Upper lobe of left lung (tissue), 6 donors: ENCODE measurements around the gene LGR5. TPM values are rescaled to one million over a fixed set of nuclear protein-coding genes. Genes with fewer than 3 reads are reported as not detected.

ENCODE experiments used
- ATAC-seq, 2 donors: fragments of 200-7000 bp; cut with Tn5 transposase; one replicate each; pipeline ENCODE4 v1.9.1; 2022; ENCODE audit warnings: mild to moderate bottlenecking in 2 of 2, moderate library complexity in 2 of 2; ENCODE audit not compliant: low FRiP score in 2 of 2
- DNase-seq, 2 donors: peaks; one replicate each; pipeline ENCODE4 v3.0.0-alpha.2; 2019 to 2020
- H3K27ac ChIP-seq, 4 donors: fragments of 200-600 bp; sonication (generic); one replicate each; pipeline ENCODE4 v1.5.1; 2016 to 2019
- H3K27me3 ChIP-seq, 4 donors: fragments of 200-600 bp; sonication (generic); one replicate each; pipeline ENCODE4 v1.5.1; 2017 to 2019
- H3K36me3 ChIP-seq, 4 donors: fragments of 200-600 bp; sonication (generic); one replicate each; pipeline ENCODE4 v1.5.1; 2016 to 2019
- H3K4me1 ChIP-seq, 4 donors: fragments of 200-600 bp; sonication (generic); one replicate each; pipeline ENCODE4 v1.5.1; 2018 to 2019
- H3K4me3 ChIP-seq, 4 donors: fragments of 200-600 bp; sonication (generic); one replicate each; pipeline ENCODE4 v1.5.1; 2017 to 2019; ENCODE audit warnings: mild to moderate bottlenecking in 2 of 4, moderate library complexity in 1 of 4
- H3K9me3 ChIP-seq, 4 donors: fragments of 200-600 bp; sonication (generic); one replicate each; pipeline ENCODE4 v1.5.1; 2018 to 2019
- EP300 ChIP-seq, 4 donors: sonication (generic); formaldehyde crosslinking; IDR thresholded peaks; one replicate each; pipeline ENCODE4 v1.5.1; 2017; ENCODE audit warnings: antibody characterized with exemption in 4 of 4, control low read depth in 2 of 4
- POLR2A ChIP-seq, 4 donors: fragments of 450-650 bp; IDR thresholded peaks; one replicate each; pipeline ENCODE4 v1.5.1; 2016 to 2017; ENCODE audit warnings: antibody characterized with exemption in 4 of 4, mild to moderate bottlenecking in 2 of 4
- POLR2AphosphoS5 ChIP-seq, 2 donors: sonication (generic); formaldehyde crosslinking; IDR thresholded peaks; one replicate each; pipeline ENCODE4 v1.5.1; 2017; ENCODE audit warnings: antibody characterized with exemption in 2 of 2
- whole genome bisulfite sequencing, 2 donors: methylation state at CpG; one replicate each; pipeline ENCODE4 v1.1.5; 2017 to 2018; 5-methylcytosine and 5-hydroxymethylcytosine counted together
- total RNA-seq, 6 donors: library from RNA; depleted of rRNA in 4 of 6; stranded (reverse); fragments of >200 nt in 4 of 6; gene quantifications; one replicate each; pipeline versions ENCODE4 v1.1.0 to v1.2.1, GENCODE V29; 2016 to 2021
- TF ChIP-seq, protein P1 (sequence below), 6 experiments: fragments of 450-650 bp in 4 of 6; fragments of 200-600 bp in 2 of 6; sonication (generic) in 2 of 6; IDR thresholded peaks; one replicate each; pipeline ENCODE4 v1.5.1; 2016 to 2019; ENCODE audit warnings: antibody characterized with exemption in 6 of 6
- donor health status: DM: no; HTN: no; CAD: no; lungs with moderate emphysema.
- donor health status: DM: no; HTN: yes; CAD: no; lungs with severe emphysema.

Gene LGR5
- total RNA-seq, 6 donors from 2014 or later, result 0.27 to 1.2 (median 0.75) TPM; not detected in 2

DNA sequence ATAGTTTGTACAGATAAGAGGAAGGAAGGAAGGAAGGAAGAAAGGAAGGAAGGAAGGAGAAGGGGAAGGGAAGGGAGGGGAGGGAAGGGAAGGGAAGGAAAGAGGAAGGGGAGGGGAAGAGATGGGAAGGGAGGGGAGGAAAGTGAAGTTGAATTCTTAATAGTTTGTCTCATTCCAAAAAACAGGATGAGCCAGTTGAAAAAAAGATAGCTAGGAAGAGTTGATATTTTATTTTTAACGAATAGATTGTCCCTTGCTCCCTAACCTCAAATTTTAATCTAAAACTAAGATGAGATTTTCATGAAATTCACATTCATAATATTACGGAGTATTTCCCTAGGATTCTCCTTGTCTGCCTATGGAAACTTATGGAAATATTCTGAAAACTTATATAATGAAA, 143.3 kb downstream of the LGR5 start:
- ATAC-seq (no peak), DNase-seq (no peak)
- WGBS, 2 donors, result 87 to 92% methylated on average over 2 of the region's 2 CpGs
- H3K4me3 ChIP-seq, result no peak overlapping the region
- no peaks in the 10 kb centered on the region for H3K36me3 ChIP-seq
- no peaks in the 10 kb centered on the region for H3K27me3 ChIP-seq
- no peaks in the 10 kb centered on the region for H3K9me3 ChIP-seq
- TF ChIP-seq POLR2AphosphoS5 (IDR thresholded peaks at IDR 0.05), result no peak
- TF ChIP-seq EP300 (IDR thresholded peaks at IDR 0.05), result no peak
- no peak for TF ChIP-seq POLR2A (IDR thresholded peaks at IDR 0.05)
- TF ChIP-seq, protein P1, sequence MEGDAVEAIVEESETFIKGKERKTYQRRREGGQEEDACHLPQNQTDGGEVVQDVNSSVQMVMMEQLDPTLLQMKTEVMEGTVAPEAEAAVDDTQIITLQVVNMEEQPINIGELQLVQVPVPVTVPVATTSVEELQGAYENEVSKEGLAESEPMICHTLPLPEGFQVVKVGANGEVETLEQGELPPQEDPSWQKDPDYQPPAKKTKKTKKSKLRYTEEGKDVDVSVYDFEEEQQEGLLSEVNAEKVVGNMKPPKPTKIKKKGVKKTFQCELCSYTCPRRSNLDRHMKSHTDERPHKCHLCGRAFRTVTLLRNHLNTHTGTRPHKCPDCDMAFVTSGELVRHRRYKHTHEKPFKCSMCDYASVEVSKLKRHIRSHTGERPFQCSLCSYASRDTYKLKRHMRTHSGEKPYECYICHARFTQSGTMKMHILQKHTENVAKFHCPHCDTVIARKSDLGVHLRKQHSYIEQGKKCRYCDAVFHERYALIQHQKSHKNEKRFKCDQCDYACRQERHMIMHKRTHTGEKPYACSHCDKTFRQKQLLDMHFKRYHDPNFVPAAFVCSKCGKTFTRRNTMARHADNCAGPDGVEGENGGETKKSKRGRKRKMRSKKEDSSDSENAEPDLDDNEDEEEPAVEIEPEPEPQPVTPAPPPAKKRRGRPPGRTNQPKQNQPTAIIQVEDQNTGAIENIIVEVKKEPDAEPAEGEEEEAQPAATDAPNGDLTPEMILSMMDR (IDR thresholded peaks at IDR 0.05), result no peak
- no peak overlapping the region for H3K27ac ChIP-seq
- H3K4me1 ChIP-seq, result no peaks in the 10 kb centered on the region

DNA sequence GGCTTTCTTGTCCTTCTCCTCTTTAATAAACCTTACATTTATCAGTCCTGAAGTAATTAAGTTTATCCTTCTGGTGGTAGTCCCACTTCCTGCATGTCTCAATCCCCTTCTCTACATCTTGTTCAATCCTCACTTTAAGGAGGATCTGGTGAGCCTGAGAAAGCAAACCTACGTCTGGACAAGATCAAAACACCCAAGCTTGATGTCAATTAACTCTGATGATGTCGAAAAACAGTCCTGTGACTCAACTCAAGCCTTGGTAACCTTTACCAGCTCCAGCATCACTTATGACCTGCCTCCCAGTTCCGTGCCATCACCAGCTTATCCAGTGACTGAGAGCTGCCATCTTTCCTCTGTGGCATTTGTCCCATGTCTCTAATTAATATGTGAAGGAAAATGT, 144.8 kb downstream of the LGR5 start:
- DNase-seq (no peak), ATAC-seq (no peak)
- Histone ChIP-seq H3K36me3 (no peaks in the 10 kb centered on the region), H3K4me1 (no peaks in the 10 kb centered on the region), H3K4me3 (no peak overlapping the region), H3K9me3 (no peaks in the 10 kb centered on the region), H3K27ac (no peak overlapping the region), H3K27me3 (no peaks in the 10 kb centered on the region)
- no peak for TF ChIP-seq POLR2AphosphoS5 (IDR thresholded peaks at IDR 0.05)
- TF ChIP-seq POLR2A (IDR thresholded peaks at IDR 0.05), result no peak
- TF ChIP-seq, protein P1 (IDR thresholded peaks at IDR 0.05), result no peak
- no peak for TF ChIP-seq EP300 (IDR thresholded peaks at IDR 0.05)
- 69 to 91% methylated on average over 3 of the region's 3 CpGs for WGBS, 2 donors

DNA sequence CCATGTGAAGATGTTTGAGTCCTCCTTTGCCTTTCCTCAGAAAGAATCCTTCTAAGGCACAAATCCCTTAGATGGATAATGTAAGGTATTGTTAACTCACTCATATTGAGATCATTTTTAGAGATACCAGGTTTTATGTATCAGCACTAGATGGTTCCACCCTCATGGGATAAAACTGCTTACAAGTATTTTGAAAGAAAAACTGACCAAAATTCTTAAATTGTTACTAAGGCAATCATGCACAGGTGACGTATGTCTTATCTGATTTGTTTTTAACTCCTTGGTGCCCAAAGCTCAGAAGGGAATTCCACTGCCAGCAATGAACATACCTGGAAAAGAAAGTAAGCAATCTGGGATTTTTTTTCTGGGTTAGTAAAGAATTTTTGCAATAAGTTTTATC, 145.6 kb downstream of the LGR5 start:
- Histone ChIP-seq H3K4me3 (no peak overlapping the region), H3K9me3 (no peaks in the 10 kb centered on the region), H3K4me1 (no peaks in the 10 kb centered on the region), H3K27ac (no peak overlapping the region), H3K27me3 (no peaks in the 10 kb centered on the region), H3K36me3 (no peaks in the 10 kb centered on the region)
- DNase-seq, result no peak
- ATAC-seq, result no peak
- 32 to 52% methylated on average over 1 of the region's 1 CpG for WGBS, 2 donors
- TF ChIP-seq POLR2A (IDR thresholded peaks at IDR 0.05) (no peak), POLR2AphosphoS5 (IDR thresholded peaks at IDR 0.05) (no peak), EP300 (IDR thresholded peaks at IDR 0.05) (no peak)
- TF ChIP-seq, protein P1 (IDR thresholded peaks at IDR 0.05), result no peak

DNA sequence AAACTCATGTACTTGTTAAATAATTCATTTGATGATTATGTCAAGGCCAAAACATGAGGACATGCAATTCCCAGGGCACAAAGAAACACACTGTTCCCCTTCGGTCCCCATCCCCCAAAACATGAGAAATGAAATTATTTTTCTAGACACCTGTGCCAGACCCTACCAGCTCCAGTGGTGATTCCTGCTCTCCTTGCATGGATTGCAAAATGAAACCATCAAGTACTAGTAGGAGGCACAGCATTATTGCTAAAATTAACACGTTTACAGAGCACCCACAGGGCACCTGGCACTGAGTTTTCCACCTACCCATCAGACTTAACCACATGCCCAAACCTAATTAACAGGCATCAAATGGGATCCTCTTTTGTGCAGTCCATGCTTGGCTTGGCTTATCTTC, 147.4 kb downstream of the LGR5 start:
- no peak for ATAC-seq
- DNase-seq, result no peak
- 72 to 88% methylated on average over 2 of the region's 2 CpGs for WGBS, 2 donors
- Histone ChIP-seq H3K9me3 (no peaks in the 10 kb centered on the region), H3K4me1 (no peaks in the 10 kb centered on the region), H3K27ac (no peak overlapping the region), H3K27me3 (no peaks in the 10 kb centered on the region), H3K36me3 (no peaks in the 10 kb centered on the region), H3K4me3 (no peak overlapping the region)
- no peak for TF ChIP-seq EP300 (IDR thresholded peaks at IDR 0.05)
- no peak for TF ChIP-seq POLR2AphosphoS5 (IDR thresholded peaks at IDR 0.05)
- TF ChIP-seq POLR2A (IDR thresholded peaks at IDR 0.05), result no peak
- TF ChIP-seq, protein P1 (IDR thresholded peaks at IDR 0.05), result no peak

DNA sequence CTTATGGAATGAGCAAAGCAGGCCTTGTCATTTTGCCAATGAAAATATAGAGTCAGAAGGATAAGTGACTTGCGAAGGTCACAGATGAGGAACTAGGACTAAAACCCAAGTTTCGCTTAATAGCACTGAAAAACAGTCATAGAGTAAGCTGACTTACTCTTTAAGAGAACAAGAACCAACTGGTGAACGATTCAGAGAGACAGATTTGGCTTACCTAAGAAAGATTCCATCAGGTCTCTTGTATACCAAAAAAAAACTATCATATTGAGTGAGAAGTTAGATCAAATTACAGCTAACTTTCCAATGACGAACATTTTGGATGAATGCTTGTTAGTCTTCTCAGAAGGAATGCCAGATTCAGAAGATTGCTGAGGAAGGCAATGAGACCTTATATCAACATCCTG, 149.9 kb downstream of the LGR5 start:
- Histone ChIP-seq H3K27ac (no peak overlapping the region), H3K4me3 (no peak overlapping the region), H3K36me3 (no peaks in the 10 kb centered on the region), H3K4me1 (no peaks in the 10 kb centered on the region), H3K27me3 (no peaks in the 10 kb centered on the region), H3K9me3 (no peaks in the 10 kb centered on the region)
- TF ChIP-seq, protein P1 (IDR thresholded peaks at IDR 0.05), result no peak
- TF ChIP-seq POLR2A (IDR thresholded peaks at IDR 0.05), result no peak
- TF ChIP-seq EP300 (IDR thresholded peaks at IDR 0.05), result no peak
- TF ChIP-seq POLR2AphosphoS5 (IDR thresholded peaks at IDR 0.05), result no peak
- ATAC-seq (no peak), DNase-seq (no peak)
- WGBS, 2 donors, result 73% methylated on average over 4 of the region's 4 CpGs
